ENCODE measurements around the gene GAPDH. TPM values are rescaled to one million over a fixed set of nuclear protein-coding genes. Genes with fewer than 3 reads are reported as not detected.

The GAPDH gene
- total RNA-seq, 3 donors from 2014 or later, result 1,543 to 3,034 (median 2,070) TPM

DNA sequence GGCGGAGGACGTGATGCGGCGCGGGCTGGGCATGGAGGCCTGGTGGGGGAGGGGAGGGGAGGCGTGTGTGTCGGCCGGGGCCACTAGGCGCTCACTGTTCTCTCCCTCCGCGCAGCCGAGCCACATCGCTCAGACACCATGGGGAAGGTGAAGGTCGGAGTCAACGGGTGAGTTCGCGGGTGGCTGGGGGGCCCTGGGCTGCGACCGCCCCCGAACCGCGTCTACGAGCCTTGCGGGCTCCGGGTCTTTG, 303 bp downstream of the GAPDH start:
- H3K36me3 ChIP-seq (ENCODE audit: low read depth), result peaks cover 4% of the 10 kb centered on the region
- intact Hi-C loops (cut with DNase I, micrococcal nuclease), result no loop called here
- ATAC-seq (peak; percentile 54), DNase-seq (no peak)
- peak overlapping the region; percentile 86 for H3K4me3 ChIP-seq
- H3K9me3 ChIP-seq, result no peaks in the 10 kb centered on the region
- H3K4me1 ChIP-seq (ENCODE audit: low read depth), result peaks cover 41% of the 10 kb centered on the region
- TF ChIP-seq, protein P1, sequence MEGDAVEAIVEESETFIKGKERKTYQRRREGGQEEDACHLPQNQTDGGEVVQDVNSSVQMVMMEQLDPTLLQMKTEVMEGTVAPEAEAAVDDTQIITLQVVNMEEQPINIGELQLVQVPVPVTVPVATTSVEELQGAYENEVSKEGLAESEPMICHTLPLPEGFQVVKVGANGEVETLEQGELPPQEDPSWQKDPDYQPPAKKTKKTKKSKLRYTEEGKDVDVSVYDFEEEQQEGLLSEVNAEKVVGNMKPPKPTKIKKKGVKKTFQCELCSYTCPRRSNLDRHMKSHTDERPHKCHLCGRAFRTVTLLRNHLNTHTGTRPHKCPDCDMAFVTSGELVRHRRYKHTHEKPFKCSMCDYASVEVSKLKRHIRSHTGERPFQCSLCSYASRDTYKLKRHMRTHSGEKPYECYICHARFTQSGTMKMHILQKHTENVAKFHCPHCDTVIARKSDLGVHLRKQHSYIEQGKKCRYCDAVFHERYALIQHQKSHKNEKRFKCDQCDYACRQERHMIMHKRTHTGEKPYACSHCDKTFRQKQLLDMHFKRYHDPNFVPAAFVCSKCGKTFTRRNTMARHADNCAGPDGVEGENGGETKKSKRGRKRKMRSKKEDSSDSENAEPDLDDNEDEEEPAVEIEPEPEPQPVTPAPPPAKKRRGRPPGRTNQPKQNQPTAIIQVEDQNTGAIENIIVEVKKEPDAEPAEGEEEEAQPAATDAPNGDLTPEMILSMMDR (IDR thresholded peaks at IDR 0.05), result no peak

- peaks cover 4% of the 10 kb centered on the region for H3K36me3 ChIP-seq (ENCODE audit: low read depth)
- intact Hi-C loops (cut with DNase I, micrococcal nuclease), result loop anchor here (5.0 kb wide), 2 partner anchors 43 to 113 kb away; partner anchors contain the start of genes MRPL51 (in 1 of the 2) and NCAPD2 (in 1 of the 2)
- TF ChIP-seq, protein P1 (IDR thresholded peaks at IDR 0.05), result no peak
Measured at GRCh38 chr12:6534945-6535696, 804 bp downstream of the GAPDH start.

GRCh38 chr12:6535697-6535946, 1.3 kb downstream of the GAPDH start:
- TF ChIP-seq, protein P1 (IDR thresholded peaks at IDR 0.05), result no peak
- Histone ChIP-seq H3K36me3 (ENCODE audit: low read depth) (peaks cover 4% of the 10 kb centered on the region), H3K4me1 (ENCODE audit: low read depth) (peaks cover 51% of the 10 kb centered on the region), H3K4me3 (peak overlapping the region; percentile 86), H3K9me3 (no peaks in the 10 kb centered on the region)
- DNase-seq, result no peak
- intact Hi-C loops (cut with DNase I, micrococcal nuclease), result loop anchor here (5.0 kb wide), 2 partner anchors 43 to 113 kb away; partner anchors contain the start of genes MRPL51 (in 1 of the 2) and NCAPD2 (in 1 of the 2)
- ATAC-seq, result no peak

More at GRCh38 chr12:6534945-6535696, 804 bp downstream of the GAPDH start:
- peak; percentile 76 to 91 (median 83) for DNase-seq
- peak; percentile 37 for ATAC-seq
- Histone ChIP-seq H3K9me3 (no peaks in the 10 kb centered on the region), H3K4me3 (peak overlapping the region; percentile 86), H3K4me1 (ENCODE audit: low read depth) (peaks cover 46% of the 10 kb centered on the region)

DNA sequence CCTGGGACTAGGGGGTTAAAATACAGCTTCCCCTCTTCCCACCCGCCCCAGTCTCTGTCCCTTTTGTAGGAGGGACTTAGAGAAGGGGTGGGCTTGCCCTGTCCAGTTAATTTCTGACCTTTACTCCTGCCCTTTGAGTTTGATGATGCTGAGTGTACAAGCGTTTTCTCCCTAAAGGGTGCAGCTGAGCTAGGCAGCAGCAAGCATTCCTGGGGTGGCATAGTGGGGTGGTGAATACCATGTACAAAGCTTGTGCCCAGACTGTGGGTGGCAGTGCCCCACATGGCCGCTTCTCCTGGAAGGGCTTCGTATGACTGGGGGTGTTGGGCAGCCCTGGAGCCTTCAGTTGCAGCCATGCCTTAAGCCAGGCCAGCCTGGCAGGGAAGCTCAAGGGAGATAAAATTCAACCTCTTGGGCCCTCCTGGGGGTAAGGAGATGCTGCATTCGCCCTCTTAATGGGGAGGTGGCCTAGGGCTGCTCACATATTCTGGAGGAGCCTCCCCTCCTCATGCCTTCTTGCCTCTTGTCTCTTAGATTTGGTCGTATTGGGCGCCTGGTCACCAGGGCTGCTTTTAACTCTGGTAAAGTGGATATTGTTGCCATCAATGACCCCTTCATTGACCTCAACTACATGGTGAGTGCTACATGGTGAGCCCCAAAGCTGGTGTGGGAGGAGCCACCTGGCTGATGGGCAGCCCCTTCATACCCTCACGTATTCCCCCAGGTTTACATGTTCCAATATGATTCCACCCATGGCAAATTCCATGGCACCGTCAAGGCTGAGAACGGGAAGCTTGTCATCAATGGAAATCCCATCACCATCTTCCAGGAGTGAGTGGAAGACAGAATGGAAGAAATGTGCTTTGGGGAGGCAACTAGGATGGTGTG, 1.9 kb downstream of the GAPDH start:
- peak in 1 of 3 donors; percentile 31 for DNase-seq
- intact Hi-C loops (cut with DNase I, micrococcal nuclease), result loop anchor here (5.0 kb wide), 2 partner anchors 44 to 114 kb away; partner anchors contain the start of genes MRPL51 (in 1 of the 2) and NCAPD2 (in 1 of the 2)
- Histone ChIP-seq H3K9me3 (no peaks in the 10 kb centered on the region), H3K4me1 (ENCODE audit: low read depth) (peaks cover 55% of the 10 kb centered on the region), H3K36me3 (ENCODE audit: low read depth) (peaks cover 4% of the 10 kb centered on the region), H3K4me3 (no peak overlapping the region)
- no peak for ATAC-seq
- TF ChIP-seq, protein P1 (IDR thresholded peaks at IDR 0.05), result no peak

- intact Hi-C loops (cut with DNase I, micrococcal nuclease), result loop anchor here (5.0 kb wide), 2 partner anchors 45 to 115 kb away; partner anchors contain the start of genes MRPL51 (in 1 of the 2) and NCAPD2 (in 1 of the 2)
- ATAC-seq (no peak), DNase-seq (peak in 2 of 3 donors; percentile 35 to 63)
- no peaks in the 10 kb centered on the region for H3K9me3 ChIP-seq
- peaks cover 64% of the 10 kb centered on the region for H3K4me1 ChIP-seq (ENCODE audit: low read depth)
- TF ChIP-seq, protein P1 (IDR thresholded peaks at IDR 0.05), result no peak
- no peak overlapping the region for H3K4me3 ChIP-seq
- H3K36me3 ChIP-seq (ENCODE audit: low read depth), result peaks cover 4% of the 10 kb centered on the region
Measured at GRCh38 chr12:6536894-6537579, 2.7 kb downstream of the GAPDH start.

Data from mucosa of descending colon (tissue), 3 donors.